Endothelial cell of umbilical vein (primary cell): ENCODE data around the gene NCK1. TPM values are rescaled to one million over a fixed set of nuclear protein-coding genes. Genes with fewer than 3 reads are reported as not detected.
A peak's percentile ranks its signal among the peaks of the same experiment; 100 is the strongest.

Experiments used
- BruUV-seq: library from RNA; stranded (reverse); fragments of 400-500 nt; replicated peaks from 2 replicates; lab custom pipeline; 2021; lab: Mats Ljungman, UMichigan
- CTCF ChIA-PET: fragments of 300-600, 350-600 bp; sonication (Branson Sonifier 250); formaldehyde crosslinking; loops from one replicate; lab custom pipeline; 2021; ENCODE audit warnings: antibody characterized with exemption, inconsistent platforms; lab: Charles Lee
- POLR2A ChIA-PET: fragments of 300-600, 350-600 bp; sonication (Branson Sonifier 250); formaldehyde crosslinking; loops from one replicate; lab custom pipeline; 2021; ENCODE audit warnings: antibody characterized with exemption, inconsistent platforms; lab: Charles Lee
- DNase-seq: peaks from one replicate; pipeline ENCODE4 v3.0.0-alpha.2; 2011; ENCODE audit warnings: low read depth, low spot score
- FAIRE-seq: peaks from 2 replicates; lab custom pipeline; 2011; peaks lifted over from hg19 to GRCh38; lab: Jason Lieb, UNC
- H2AFZ ChIP-seq: 2 replicates; pipeline ENCODE4 v1.6.0; 2012; ENCODE audit warnings: low read depth, low read length, control low read depth, inconsistent platforms
- H3K27ac ChIP-seq: 2 replicates; pipeline ENCODE4 v1.5.1; 2011; ENCODE audit warnings: low read depth, mild to moderate bottlenecking, control low read depth, low read length, moderate library complexity; ENCODE audit not compliant: insufficient read depth
- H3K27me3 ChIP-seq, 2 experiments: 2 replicates each; pipeline versions ENCODE4 v1.6.0 to v1.6.1; 2011; ENCODE audit warnings: low read length in 2 of 2, mixed read lengths in 1 of 2; ENCODE audit not compliant: control insufficient read depth in 2 of 2, insufficient read depth in 2 of 2
- H3K36me3 ChIP-seq, 2 experiments: 2 replicates in 1 of 2; 3 replicates in 1 of 2; pipeline ENCODE4 v1.5.1; 2011; ENCODE audit warnings: low read length in 2 of 2, mild to moderate bottlenecking in 1 of 2, moderate library complexity in 1 of 2; ENCODE audit not compliant: control insufficient read depth in 2 of 2, insufficient read depth in 2 of 2; ENCODE audit errors: extremely low read depth in 1 of 2
- H3K4me1 ChIP-seq: 3 replicates; pipeline ENCODE4 v1.5.1; 2011; ENCODE audit warnings: mild to moderate bottlenecking, low read length; ENCODE audit not compliant: control insufficient read depth, insufficient read depth; ENCODE audit errors: extremely low read depth
- H3K4me2 ChIP-seq: 2 replicates; pipeline ENCODE4 v1.6.1; 2011; ENCODE audit warnings: low read length, control low read depth, mixed read lengths; ENCODE audit not compliant: insufficient read depth
- H3K4me3 ChIP-seq, 3 experiments: fragments of 200-600 bp in 1 of 3; sonication (generic), shearing (Covaris generic) in 1 of 3; replicated peaks in 1 of 3; 2 replicates each; pipeline ENCODE4 v1.5.1; 2011 to 2016; ENCODE audit warnings: control low read depth in 3 of 3, low read length in 3 of 3, mild to moderate bottlenecking in 2 of 3, inconsistent platforms in 1 of 3, low read depth in 1 of 3, moderate library complexity in 1 of 3; ENCODE audit not compliant: insufficient read depth in 1 of 3
- H3K79me2 ChIP-seq: 2 replicates; pipeline ENCODE4 v1.6.0; 2012; ENCODE audit warnings: low read length, inconsistent platforms; ENCODE audit not compliant: control insufficient read depth, insufficient read depth
- H3K9ac ChIP-seq: replicated peaks from 2 replicates; pipeline ENCODE3; 2011; ENCODE audit warnings: low read length, control low read depth; ENCODE audit not compliant: insufficient read depth; ENCODE audit errors: extremely low read depth
- H3K9me1 ChIP-seq: replicated peaks from 3 replicates; pipeline ENCODE4 v1.6.0; 2011; ENCODE audit warnings: mild to moderate bottlenecking, low read length; ENCODE audit not compliant: control insufficient read depth, insufficient read depth; ENCODE audit errors: extremely low read depth
- H3K9me3 ChIP-seq: replicated peaks from 2 replicates; pipeline ENCODE4 v1.5.1; 2012; ENCODE audit warnings: low read length, inconsistent platforms; ENCODE audit not compliant: control insufficient read depth, insufficient read depth
- H4K20me1 ChIP-seq: replicated peaks from 2 replicates; pipeline ENCODE3; 2011; ENCODE audit warnings: mild to moderate bottlenecking, low read length; ENCODE audit not compliant: control insufficient read depth, insufficient read depth; ENCODE audit errors: extremely low read depth
- EZH2 ChIP-seq: IDR thresholded peaks from 2 replicates; pipeline ENCODE4 v1.6.1; 2012; ENCODE audit warnings: borderline replicate concordance, low read depth, mild to moderate bottlenecking, moderate library complexity, low read length, inconsistent platforms; ENCODE audit not compliant: severe bottlenecking
- FOS ChIP-seq: IDR thresholded peaks from 2 replicates; pipeline ENCODE4 v1.6.1; 2011; ENCODE audit warnings: mild to moderate bottlenecking, low read length, moderate library complexity, borderline replicate concordance; ENCODE audit not compliant: insufficient read depth
- GATA2 ChIP-seq: IDR thresholded peaks from 2 replicates; pipeline ENCODE4 v1.7.0; 2011; ENCODE audit warnings: low read depth, mild to moderate bottlenecking, moderate library complexity, mixed read lengths, low read length; ENCODE audit not compliant: insufficient read length, insufficient read depth
- JUN ChIP-seq: IDR thresholded peaks from 2 replicates; pipeline ENCODE4 v1.6.1; 2011; ENCODE audit warnings: borderline replicate concordance, low read depth; ENCODE audit not compliant: insufficient read length, insufficient read depth
- MYC ChIP-seq: IDR thresholded peaks from one replicate; pipeline ENCODE4 v1.6.1; 2011; ENCODE audit warnings: mild to moderate bottlenecking, low read depth, low read length
- POLR2A ChIP-seq: IDR thresholded peaks from 2 replicates; pipeline ENCODE4 v1.6.1; 2012; ENCODE audit warnings: low read depth, mild to moderate bottlenecking, control low read depth, low read length
- POLR2AphosphoS5 ChIP-seq: IDR thresholded peaks from 2 replicates; pipeline ENCODE4 v1.6.1; 2012; ENCODE audit warnings: low read depth, mild to moderate bottlenecking, control low read depth, low read length, moderate library complexity; ENCODE audit not compliant: insufficient read depth
- dilution Hi-C: fragments of 300-500 bp; cut with MboI; formaldehyde crosslinking; loops from one replicate; pipeline ENCODE4 v1.15.0; 2019; ENCODE audit warnings: low sequenced_read_pairs; ENCODE audit not compliant: extremely low pct_ligation_motif_present
- intact Hi-C: fragments of 100-400 bp; cut with micrococcal nuclease; formaldehyde crosslinking; loops from one replicate; pipeline ENCODE4 v1.10.0; 2022
- polyA plus RNA-seq, 4 experiments: library from polyadenylated mRNA; depleted of rRNA in 3 of 4; stranded (reverse) in 3 of 4; unstranded in 1 of 4; fragments of >200 nt; gene quantifications; 2 replicates each; pipeline versions ENCODE4 v1.2.1 to v1.2.3, GENCODE V29; 2011 to 2012; ENCODE audit warnings: missing spikeins in 1 of 4
- total RNA-seq: library from RNA; stranded (reverse); gene quantifications from 2 replicates; pipeline ENCODE4 v1.2.3, GENCODE V29; 2021
- TF ChIP-seq, protein P1 (sequence below), 2 donors: IDR thresholded peaks; 1 replicate in 1 of 2; 2 replicates in 1 of 2; pipeline ENCODE4 v1.5.1; 2011; ENCODE audit warnings: low read length in 2 of 2, mild to moderate bottlenecking in 2 of 2, moderate library complexity in 2 of 2, control low read depth in 1 of 2, inconsistent platforms in 1 of 2, low read depth in 1 of 2; ENCODE audit not compliant: insufficient read depth in 1 of 2; ENCODE audit errors: extremely low read depth in 1 of 2
- TF ChIP-seq, protein P2 (sequence below): IDR thresholded peaks from 2 replicates; pipeline ENCODE4 v1.6.1; 2011; ENCODE audit not compliant: insufficient read depth, insufficient read length

The NCK1 gene
- total and polyA plus RNA-seq, 2 donors (not counting 3 experiments of a cell fraction or from before 2014, with no cell fraction given) = 19.3 to 52.2 TPM

DNA sequence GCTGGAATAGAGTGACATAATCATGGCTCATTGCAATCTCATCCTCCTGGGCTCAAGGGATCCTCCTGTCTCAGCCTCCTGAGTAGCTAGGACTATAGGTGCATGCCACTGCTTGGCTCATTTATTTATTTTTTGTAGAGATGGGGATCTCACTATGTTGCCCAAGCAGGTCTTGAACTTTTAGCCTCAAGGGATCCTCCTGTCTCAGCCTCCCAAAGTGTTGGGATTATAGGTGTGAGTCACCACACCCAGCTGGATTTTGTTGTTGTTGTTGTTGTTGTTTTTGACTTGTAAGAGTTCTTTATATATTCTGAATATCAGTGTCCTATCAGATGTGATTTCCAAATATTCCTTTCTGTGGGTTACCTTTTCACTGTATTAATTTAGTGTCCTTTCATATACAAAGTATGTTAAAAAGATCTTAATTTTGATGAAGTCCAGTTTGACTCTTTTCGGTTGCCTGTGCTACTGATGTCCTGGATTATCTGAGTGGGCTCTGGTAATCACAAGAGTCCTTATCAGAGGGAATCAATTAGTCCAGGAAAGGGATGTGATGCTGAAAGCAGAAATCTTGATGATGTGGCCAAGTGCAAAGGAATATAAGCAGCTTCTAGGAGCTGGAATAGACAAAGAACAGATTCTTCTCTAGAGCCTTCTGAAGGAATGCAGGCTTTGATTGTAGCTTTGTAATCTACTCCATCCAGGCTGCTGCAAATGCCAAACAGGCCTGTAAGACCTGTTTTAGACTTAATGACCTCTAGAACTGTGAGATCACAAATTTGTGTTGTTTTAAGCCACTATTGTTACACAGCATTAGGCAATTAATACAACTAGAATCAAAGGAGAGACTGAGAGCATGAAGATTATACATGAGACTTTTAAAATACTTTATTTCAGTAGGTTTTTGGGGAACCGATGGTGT, 30.2 kb downstream of the NCK1 start:
- Histone ChIP-seq H3K4me1 (peaks cover 31% of the 10 kb centered on the region), H3K9me1 (no peaks in the 10 kb centered on the region), H3K79me2 (peaks cover 91% of the 10 kb centered on the region), H3K9me3 (no peaks in the 10 kb centered on the region), H3K36me3 (no peaks in the 10 kb centered on the region), H3K4me2 (peak overlapping the region; percentile 39), H4K20me1 (no peaks in the 10 kb centered on the region), H3K27me3 (no peaks in the 10 kb centered on the region), H3K27ac (peak overlapping the region; percentile 92), H3K4me3 (no peak overlapping the region), H3K9ac (peak overlapping the region; percentile 30), H2AFZ (no peak overlapping the region)
- POLR2A ChIA-PET = no interaction called here
- TF ChIP-seq GATA2 = peak; percentile 68
- TF ChIP-seq, protein P1, sequence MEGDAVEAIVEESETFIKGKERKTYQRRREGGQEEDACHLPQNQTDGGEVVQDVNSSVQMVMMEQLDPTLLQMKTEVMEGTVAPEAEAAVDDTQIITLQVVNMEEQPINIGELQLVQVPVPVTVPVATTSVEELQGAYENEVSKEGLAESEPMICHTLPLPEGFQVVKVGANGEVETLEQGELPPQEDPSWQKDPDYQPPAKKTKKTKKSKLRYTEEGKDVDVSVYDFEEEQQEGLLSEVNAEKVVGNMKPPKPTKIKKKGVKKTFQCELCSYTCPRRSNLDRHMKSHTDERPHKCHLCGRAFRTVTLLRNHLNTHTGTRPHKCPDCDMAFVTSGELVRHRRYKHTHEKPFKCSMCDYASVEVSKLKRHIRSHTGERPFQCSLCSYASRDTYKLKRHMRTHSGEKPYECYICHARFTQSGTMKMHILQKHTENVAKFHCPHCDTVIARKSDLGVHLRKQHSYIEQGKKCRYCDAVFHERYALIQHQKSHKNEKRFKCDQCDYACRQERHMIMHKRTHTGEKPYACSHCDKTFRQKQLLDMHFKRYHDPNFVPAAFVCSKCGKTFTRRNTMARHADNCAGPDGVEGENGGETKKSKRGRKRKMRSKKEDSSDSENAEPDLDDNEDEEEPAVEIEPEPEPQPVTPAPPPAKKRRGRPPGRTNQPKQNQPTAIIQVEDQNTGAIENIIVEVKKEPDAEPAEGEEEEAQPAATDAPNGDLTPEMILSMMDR (IDR thresholded peaks at IDR 0.05; ENCODE audit: extremely low read depth in 1 of 2, insufficient read depth in 1 of 2, low read depth in 1 of 2, low read length in 2 of 2) = no peak
- TF ChIP-seq FOS = no peak
- no peak for TF ChIP-seq POLR2AphosphoS5
- no peak for TF ChIP-seq POLR2A
- peak; percentile 30 for TF ChIP-seq JUN
- TF ChIP-seq EZH2 = no peak
- TF ChIP-seq, protein P2, sequence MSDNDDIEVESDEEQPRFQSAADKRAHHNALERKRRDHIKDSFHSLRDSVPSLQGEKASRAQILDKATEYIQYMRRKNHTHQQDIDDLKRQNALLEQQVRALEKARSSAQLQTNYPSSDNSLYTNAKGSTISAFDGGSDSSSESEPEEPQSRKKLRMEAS = no peak
- no peak for TF ChIP-seq MYC
- intact Hi-C loops = loop anchor here (1.0 to 10.0 kb wide), 5 partner anchors 9 to 137 kb away; partner anchors contain the start of gene STAG1
- CTCF ChIA-PET = interaction anchor here (0.6 to 1.0 kb wide), 4 partner anchors 8 to 71 kb away, joined by 3 to 4 read pairs (median 3); no protein-coding TSS in a partner anchor
- FAIRE-seq (peak; percentile 68), DNase-seq (peak; percentile 58)
- TSS peak; percentile 70 for BruUV-seq
- dilution Hi-C loops = no loop called here
